ENCODE measurements around the gene IGHMBP2. TPM values are rescaled to one million over a fixed set of nuclear protein-coding genes. Genes with fewer than 3 reads are reported as not detected.

The IGHMBP2 gene
- total RNA-seq, 1 experiment from 2014 or later = 27.0 TPM

- Histone ChIP-seq H2AFZ (no peak within 1 kb of the TSS), H3K27me3 (ENCODE audit: insufficient read depth, low read depth) (peaks cover 15% of the 10 kb centered on the region), H3K9me3 (ENCODE audit: insufficient read depth, low read depth) (no peaks in the 10 kb centered on the region), H3K4me2 (no peak within 1 kb of the TSS), H4K20me1 (ENCODE audit: insufficient read depth) (0 out of 2 replicates have a peak, but pooled peaks cover 4% of the 10 kb centered on the region), H3F3A (ENCODE audit: insufficient read depth, low read depth) (no peaks in the 10 kb centered on the region), H3K36me3 (ENCODE audit: low read depth) (no peaks in the 10 kb centered on the region), H3K27ac (no peak within 1 kb of the TSS), H3K79me2 (ENCODE audit: low read depth) (no peaks in the 10 kb centered on the region), H3K9me2 (ENCODE audit: insufficient read depth) (no peaks in the 10 kb centered on the region), H3K4me3 (no peak within 1 kb of the TSS), H3K4me1 (replicated peaks; ENCODE audit: insufficient read depth) (no peaks in the 10 kb centered on the region)
- POLR2A ChIA-PET (ENCODE audit: unreplicated experiment) = no interaction called here
- CTCF ChIA-PET = no interaction called here
- intact Hi-C loops (cut with micrococcal nuclease; ENCODE audit: unreplicated experiment) = no loop called here
- no peak for TF ChIP-seq EZH2 (IDR thresholded peaks at IDR 0.05; ENCODE audit: low read depth)
- TF ChIP-seq CTCF (conservative IDR thresholded peaks at IDR 0.05) = no peak
- no peak for DNase-seq
- BruUV-seq (replicated peaks) = no TSS peak
Measured at GRCh38 chr11:68980776-68981065, 77.0 kb downstream of the IGHMBP2 start, which contains the start of gene MRGPRD. TSS of gene MRGPRD (minus strand) at chr11:68980986. CDS start at chr11:68980986, 0 bp downstream.

- Histone ChIP-seq H3K79me2 (ENCODE audit: low read depth) (no peaks in the 10 kb centered on the region), H3K4me2 (no peak overlapping the region), H3K9me2 (ENCODE audit: insufficient read depth) (no peaks in the 10 kb centered on the region), H3K36me3 (ENCODE audit: low read depth) (no peaks in the 10 kb centered on the region), H3F3A (ENCODE audit: insufficient read depth, low read depth) (no peaks in the 10 kb centered on the region), H4K20me1 (ENCODE audit: insufficient read depth) (no peaks in the 10 kb centered on the region), H3K27me3 (ENCODE audit: insufficient read depth, low read depth) (peaks cover 19% of the 10 kb centered on the region), H2AFZ (no peak overlapping the region), H3K4me1 (replicated peaks; ENCODE audit: insufficient read depth) (no peaks in the 10 kb centered on the region), H3K27ac (no peak overlapping the region), H3K9me3 (ENCODE audit: insufficient read depth, low read depth) (no peaks in the 10 kb centered on the region), H3K4me3 (no peak overlapping the region)
- intact Hi-C loops (cut with micrococcal nuclease; ENCODE audit: unreplicated experiment) = no loop called here
- ChIA-PET CTCF (no interaction called here), POLR2A (ENCODE audit: unreplicated experiment) (no interaction called here)
- no peak for DNase-seq
- no TSS peak for BruUV-seq (replicated peaks)
- TF ChIP-seq CTCF (conservative IDR thresholded peaks at IDR 0.05) = no peak
- no peak for TF ChIP-seq EZH2 (IDR thresholded peaks at IDR 0.05; ENCODE audit: low read depth)
Measured at GRCh38 chr11:68982134-68982533, 78.4 kb downstream of the IGHMBP2 start.

GRCh38 chr11:68983801-68984200, 80.1 kb downstream of the IGHMBP2 start:
- intact Hi-C loops (cut with micrococcal nuclease; ENCODE audit: unreplicated experiment) = no loop called here
- POLR2A ChIA-PET (ENCODE audit: unreplicated experiment) = no interaction called here

More at GRCh38 chr11:68983801-68984200, 80.1 kb downstream of the IGHMBP2 start:
- Histone ChIP-seq H4K20me1 (ENCODE audit: insufficient read depth) (no peaks in the 10 kb centered on the region), H3K9me3 (ENCODE audit: insufficient read depth, low read depth) (no peaks in the 10 kb centered on the region), H3F3A (ENCODE audit: insufficient read depth, low read depth) (no peaks in the 10 kb centered on the region), H3K79me2 (ENCODE audit: low read depth) (no peaks in the 10 kb centered on the region), H3K4me3 (no peak overlapping the region), H2AFZ (no peak overlapping the region), H3K27ac (no peak overlapping the region), H3K4me1 (replicated peaks; ENCODE audit: insufficient read depth) (no peaks in the 10 kb centered on the region), H3K9me2 (ENCODE audit: insufficient read depth) (no peaks in the 10 kb centered on the region), H3K27me3 (ENCODE audit: insufficient read depth, low read depth) (peaks cover 19% of the 10 kb centered on the region), H3K36me3 (ENCODE audit: low read depth) (no peaks in the 10 kb centered on the region), H3K4me2 (no peak overlapping the region)
- CTCF ChIA-PET = no interaction called here
- no TSS peak for BruUV-seq (replicated peaks)
- DNase-seq = no peak
- no peak for TF ChIP-seq CTCF (conservative IDR thresholded peaks at IDR 0.05)
- no peak for TF ChIP-seq EZH2 (IDR thresholded peaks at IDR 0.05; ENCODE audit: low read depth)
